GM12878 (cell line): ENCODE results near the gene PTPRC. TPM values are rescaled to one million over a fixed set of nuclear protein-coding genes. Genes with fewer than 3 reads are reported as not detected.

Experiments used
- ATAC-seq: fragments of 200-7000 bp; cut with Tn5 transposase; 3 replicates; pipeline ENCODE4 v1.9.1; 2020; ENCODE audit warnings: mild to moderate bottlenecking, moderate library complexity
- BruUV-seq: library from RNA; stranded (reverse); fragments of 400-500 nt; replicated peaks from 2 replicates; lab custom pipeline; 2021; lab: Mats Ljungman, UMichigan
- CTCF ChIA-PET: fragments of 300-600 bp; sonication (Branson Sonifier 250); formaldehyde crosslinking; extraction: SDS; loops from one replicate; lab custom pipeline; 2021; ENCODE audit warnings: inconsistent platforms; lab: Yijun Ruan, JAX
- POLR2A ChIA-PET: fragments of 350-600 bp; formaldehyde crosslinking; extraction: SDS; loops from one replicate; lab custom pipeline; 2021; ENCODE audit warnings: inconsistent platforms; lab: Charles Lee
- RAD21 ChIA-PET: fragments of 300-600 bp; sonication (Branson Sonifier 250); formaldehyde crosslinking; loops from one replicate; lab custom pipeline; 2023; ENCODE audit warnings: antibody characterized with exemption; ENCODE audit not compliant: unreplicated experiment; lab: Charles Lee
- SMC1A ChIA-PET: fragments of 300-600 bp; sonication (Branson Sonifier 250); formaldehyde crosslinking; loops from one replicate; lab custom pipeline; 2023; ENCODE audit not compliant: unreplicated experiment, uncharacterized antibody; lab: Charles Lee
- DNase-seq: peaks from one replicate; pipeline ENCODE4 v3.0.0-alpha.2; 2011; ENCODE audit warnings: low read depth, low spot score
- FAIRE-seq: peaks from 3 replicates; lab custom pipeline; 2011; peaks lifted over from hg19 to GRCh38; lab: Jason Lieb, UNC
- H2AFZ ChIP-seq: 2 replicates; pipeline ENCODE4 v1.6.0; 2011; ENCODE audit warnings: low read depth, low read length, control low read depth; ENCODE audit not compliant: control insufficient read depth
- H3K27ac ChIP-seq: 2 replicates; pipeline ENCODE4 v1.5.1; 2011; ENCODE audit warnings: control low read depth; ENCODE audit not compliant: control insufficient read depth, insufficient read depth
- H3K27me3 ChIP-seq, 2 experiments: replicated peaks in 1 of 2; 2 replicates each; pipeline versions ENCODE4 v1.6.0 to v1.6.1; 2011; ENCODE audit warnings: low read length in 1 of 2; ENCODE audit not compliant: control insufficient read depth in 2 of 2, insufficient read depth in 2 of 2
- H3K36me3 ChIP-seq, 2 experiments: 2 replicates each; pipeline ENCODE4 v1.5.1; 2011; ENCODE audit warnings: low read length in 1 of 2; ENCODE audit not compliant: control insufficient read depth in 2 of 2, insufficient read depth in 2 of 2
- H3K4me1 ChIP-seq: 2 replicates; pipeline ENCODE4 v1.6.1; 2011; ENCODE audit warnings: mild to moderate bottlenecking, low read length, moderate library complexity, mixed read lengths; ENCODE audit not compliant: control insufficient read depth, insufficient read depth
- H3K4me2 ChIP-seq: 2 replicates; pipeline ENCODE4 v1.6.0; 2011; ENCODE audit warnings: control low read depth; ENCODE audit not compliant: control insufficient read depth, insufficient read depth
- H3K4me3 ChIP-seq: fragments of 200-600 bp; sonication (generic); 2 replicates; pipeline ENCODE4 v1.5.1; 2016
- H3K79me2 ChIP-seq: 2 replicates; pipeline ENCODE4 v1.6.0; 2011; ENCODE audit warnings: low read length; ENCODE audit not compliant: control insufficient read depth, insufficient read depth
- H3K9ac ChIP-seq: 2 replicates; pipeline ENCODE4 v1.8.0; 2011; ENCODE audit warnings: low read length, control low read depth, mixed read lengths; ENCODE audit not compliant: control insufficient read depth, insufficient read depth
- H3K9me3 ChIP-seq: replicated peaks from 3 replicates; pipeline ENCODE4 v1.5.1; 2011; ENCODE audit warnings: mild to moderate bottlenecking, low read length; ENCODE audit not compliant: control insufficient read depth, insufficient read depth
- H4K20me1 ChIP-seq: 2 replicates; pipeline ENCODE4 v1.6.0; 2011; ENCODE audit not compliant: control insufficient read depth, insufficient read depth
- ETV6 ChIP-seq, 2 experiments: fragments of 450-650 bp in 1 of 2; IDR thresholded peaks in 1 of 2; conservative IDR thresholded peaks in 1 of 2; 2 replicates each; pipeline ENCODE4 v1.6.1; 2014; ENCODE audit warnings: antibody characterized with exemption in 1 of 2, borderline replicate concordance in 1 of 2, low read depth in 1 of 2, mild to moderate bottlenecking in 1 of 2, moderate library complexity in 1 of 2
- FOXM1 ChIP-seq: IDR thresholded peaks from 2 replicates; pipeline ENCODE4 v1.6.1; 2012; ENCODE audit warnings: low read depth, mild to moderate bottlenecking, inconsistent platforms, low read length, moderate library complexity
- IKZF1 ChIP-seq: fragments of 450-650 bp; conservative IDR thresholded peaks from 2 replicates; pipeline ENCODE4 v1.6.1; 2017; ENCODE audit warnings: antibody characterized with exemption, mild to moderate bottlenecking
- LARP7 ChIP-seq: fragments of 450-650 bp; IDR thresholded peaks from 2 replicates; pipeline ENCODE4 v1.6.1; 2017; ENCODE audit warnings: mild to moderate bottlenecking
- NR2C1 ChIP-seq: fragments of 450-650 bp; IDR thresholded peaks from 2 replicates; pipeline ENCODE4 v1.6.1; 2017; ENCODE audit warnings: antibody characterized with exemption, mild to moderate bottlenecking, moderate library complexity
- POLR2AphosphoS5 ChIP-seq: IDR thresholded peaks from 2 replicates; pipeline ENCODE4 v1.6.1; 2011; ENCODE audit warnings: mild to moderate bottlenecking, low read length, inconsistent platforms
- RBBP5 ChIP-seq: fragments of 200-600 bp; sonication (generic); conservative IDR thresholded peaks from 2 replicates; pipeline ENCODE4 v1.6.1; 2016
- RUNX3 ChIP-seq: IDR thresholded peaks from 2 replicates; pipeline ENCODE4 v1.6.1; 2012; ENCODE audit warnings: low read length, inconsistent platforms
- SP1 ChIP-seq: IDR thresholded peaks from one replicate; pipeline ENCODE4 v1.6.1; 2011; ENCODE audit warnings: low read depth, low read length
- SRF ChIP-seq, 2 experiments: IDR thresholded peaks; 2 replicates each; pipeline ENCODE4 v1.6.1; 2011; ENCODE audit warnings: low read depth in 2 of 2, low read length in 2 of 2, mild to moderate bottlenecking in 1 of 2, moderate library complexity in 1 of 2
- STAT3 ChIP-seq: IDR thresholded peaks from 2 replicates; pipeline ENCODE4 v1.6.1; 2011; ENCODE audit warnings: low read depth, low read length, improper control_type of control experiment
- ZBED1 ChIP-seq: IDR thresholded peaks from 2 replicates; pipeline ENCODE4 v1.6.1; 2016; ENCODE audit warnings: borderline replicate concordance
- ZNF24 ChIP-seq: fragments of 450-650 bp; IDR thresholded peaks from 2 replicates; pipeline ENCODE4 v1.6.1; 2017; ENCODE audit warnings: antibody characterized with exemption, mild to moderate bottlenecking
- WGBS: methylation state at CpG from one replicate; pipeline ENCODE4 v1.1.6; 2016; ENCODE audit warnings: low lambda C conversion rate; ENCODE audit not compliant: insufficient replicate concordance, insufficient coverage; ENCODE audit errors: missing lambda C conversion rate; 5-methylcytosine and 5-hydroxymethylcytosine counted together
- in situ Hi-C: fragments of 300-500 bp; cut with MboI; formaldehyde crosslinking; loops from 9 replicates; pipeline ENCODE4 v1.14.3; 2018; ENCODE audit warnings: mixed read lengths
- intact Hi-C: fragments of 100-400 bp; cut with micrococcal nuclease; formaldehyde crosslinking; loops from one replicate; pipeline ENCODE4 v1.14.2; 2022; ENCODE audit not compliant: unreplicated experiment
- polyA plus RNA-seq, 11 experiments: library from polyadenylated mRNA; depleted of rRNA in 4 of 11; unstranded in 6 of 11; stranded (reverse) in 5 of 11; fragments of >200 nt; fragmentation: Nextera tagmentation in 4 of 11; fragmentation: Illumina TruSeq in 1 of 11; extraction: Ambion mirVana in 4 of 11; extraction: Trizol in 1 of 11; gene quantifications; 1 replicate in 1 of 11; 2 replicates in 10 of 11; pipeline versions ENCODE4 v1.2.1 to v1.2.3, GENCODE V29; 2011 to 2016; ENCODE audit warnings: inconsistent platforms in 2 of 11, missing spikeins in 2 of 11, low read depth in 1 of 11
- total RNA-seq, 4 experiments: library from RNA; depleted of rRNA in 3 of 4; stranded (reverse); fragments of >200 nt in 3 of 4; fragmentation: Illumina TruSeq in 1 of 4; extraction: Trizol in 1 of 4; gene quantifications; 2 replicates each; pipeline versions ENCODE4 v1.2.1 to v1.2.3, GENCODE V29; 2013 to 2021
- TF ChIP-seq, protein P1 (sequence below): fragments of 450-650 bp; IDR thresholded peaks from 2 replicates; pipeline ENCODE4 v1.6.1; 2017; ENCODE audit warnings: antibody characterized with exemption, mild to moderate bottlenecking, moderate library complexity
- TF ChIP-seq, protein P2 (sequence below): IDR thresholded peaks from 2 replicates; pipeline ENCODE4 v1.6.1; 2012; ENCODE audit warnings: mild to moderate bottlenecking, low read depth, low read length
- TF ChIP-seq, protein P3 (sequence below): IDR thresholded peaks from 2 replicates; pipeline ENCODE4 v1.6.1; 2012; ENCODE audit warnings: low read depth, low read length, improper control_type of control experiment
- TF ChIP-seq, protein P4 (sequence below): IDR thresholded peaks from 2 replicates; pipeline ENCODE4 v1.6.1; 2011; ENCODE audit warnings: mild to moderate bottlenecking, low read depth, low read length, moderate library complexity; ENCODE audit not compliant: insufficient replicate concordance

Gene PTPRC
- total and polyA plus RNA-seq, 10 of the 15 experiments (the other 5 are each of a cell fraction or from before 2014, with no cell fraction given): 72.9 to 221 (median 118) TPM

DNA sequence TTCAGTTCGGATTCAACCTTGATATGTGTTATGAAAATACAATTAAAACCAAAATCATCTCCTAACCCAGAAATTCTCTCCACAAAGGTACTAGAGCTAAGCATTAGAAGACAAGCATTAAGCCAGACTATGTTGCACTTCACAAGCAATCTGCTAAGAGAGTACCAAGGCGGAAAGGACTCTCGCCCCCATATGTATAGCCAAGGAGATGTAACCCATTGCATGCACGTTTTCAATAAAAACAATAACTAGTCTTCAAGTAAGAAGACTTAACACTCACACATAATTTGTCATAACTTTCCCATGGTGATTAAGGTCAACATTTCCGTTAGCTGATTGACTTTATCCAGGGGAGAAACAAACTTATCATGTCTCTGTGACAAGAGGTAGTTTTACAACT lies 27.6 kb upstream of the PTPRC start:
- WGBS: 93% methylated on average over 5 of the region's 5 CpGs
- intact Hi-C loops (no loop called here), in situ Hi-C loops (no loop called here)
- Histone ChIP-seq H3K79me2 (no peaks in the 10 kb centered on the region), H3K9me3 (no peaks in the 10 kb centered on the region), H2AFZ (no peak overlapping the region), H3K4me3 (no peak overlapping the region), H3K4me2 (no peak overlapping the region), H4K20me1 (no peaks in the 10 kb centered on the region), H3K9ac (no peak overlapping the region), H3K27me3 (no peaks in the 10 kb centered on the region), H3K36me3 (no peaks in the 10 kb centered on the region), H3K27ac (no peak overlapping the region), H3K4me1 (no peaks in the 10 kb centered on the region)
- FAIRE-seq (no peak), ATAC-seq (no peak), DNase-seq (no peak)
- TF ChIP-seq NR2C1 (no peak), STAT3 (no peak), ZNF24 (no peak), RUNX3 (no peak), SRF (IDR thresholded peaks at IDR 0.05; ENCODE audit: low read depth in 2 of 2, low read length in 2 of 2) (no peak), POLR2AphosphoS5 (no peak), ETV6 (conservative IDR thresholded peaks at IDR 0.05 in 1 of 2, IDR thresholded peaks at IDR 0.05 in 1 of 2; ENCODE audit: borderline replicate concordance in 1 of 2, low read depth in 1 of 2) (no peak), ZBED1 (no peak), RBBP5 (no peak), SP1 (no peak), LARP7 (no peak), FOXM1 (no peak), IKZF1 (no peak)
- TF ChIP-seq, protein P1, sequence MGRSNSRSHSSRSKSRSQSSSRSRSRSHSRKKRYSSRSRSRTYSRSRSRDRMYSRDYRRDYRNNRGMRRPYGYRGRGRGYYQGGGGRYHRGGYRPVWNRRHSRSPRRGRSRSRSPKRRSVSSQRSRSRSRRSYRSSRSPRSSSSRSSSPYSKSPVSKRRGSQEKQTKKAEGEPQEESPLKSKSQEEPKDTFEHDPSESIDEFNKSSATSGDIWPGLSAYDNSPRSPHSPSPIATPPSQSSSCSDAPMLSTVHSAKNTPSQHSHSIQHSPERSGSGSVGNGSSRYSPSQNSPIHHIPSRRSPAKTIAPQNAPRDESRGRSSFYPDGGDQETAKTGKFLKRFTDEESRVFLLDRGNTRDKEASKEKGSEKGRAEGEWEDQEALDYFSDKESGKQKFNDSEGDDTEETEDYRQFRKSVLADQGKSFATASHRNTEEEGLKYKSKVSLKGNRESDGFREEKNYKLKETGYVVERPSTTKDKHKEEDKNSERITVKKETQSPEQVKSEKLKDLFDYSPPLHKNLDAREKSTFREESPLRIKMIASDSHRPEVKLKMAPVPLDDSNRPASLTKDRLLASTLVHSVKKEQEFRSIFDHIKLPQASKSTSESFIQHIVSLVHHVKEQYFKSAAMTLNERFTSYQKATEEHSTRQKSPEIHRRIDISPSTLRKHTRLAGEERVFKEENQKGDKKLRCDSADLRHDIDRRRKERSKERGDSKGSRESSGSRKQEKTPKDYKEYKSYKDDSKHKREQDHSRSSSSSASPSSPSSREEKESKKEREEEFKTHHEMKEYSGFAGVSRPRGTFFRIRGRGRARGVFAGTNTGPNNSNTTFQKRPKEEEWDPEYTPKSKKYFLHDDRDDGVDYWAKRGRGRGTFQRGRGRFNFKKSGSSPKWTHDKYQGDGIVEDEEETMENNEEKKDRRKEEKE: no peak
- TF ChIP-seq, protein P2, sequence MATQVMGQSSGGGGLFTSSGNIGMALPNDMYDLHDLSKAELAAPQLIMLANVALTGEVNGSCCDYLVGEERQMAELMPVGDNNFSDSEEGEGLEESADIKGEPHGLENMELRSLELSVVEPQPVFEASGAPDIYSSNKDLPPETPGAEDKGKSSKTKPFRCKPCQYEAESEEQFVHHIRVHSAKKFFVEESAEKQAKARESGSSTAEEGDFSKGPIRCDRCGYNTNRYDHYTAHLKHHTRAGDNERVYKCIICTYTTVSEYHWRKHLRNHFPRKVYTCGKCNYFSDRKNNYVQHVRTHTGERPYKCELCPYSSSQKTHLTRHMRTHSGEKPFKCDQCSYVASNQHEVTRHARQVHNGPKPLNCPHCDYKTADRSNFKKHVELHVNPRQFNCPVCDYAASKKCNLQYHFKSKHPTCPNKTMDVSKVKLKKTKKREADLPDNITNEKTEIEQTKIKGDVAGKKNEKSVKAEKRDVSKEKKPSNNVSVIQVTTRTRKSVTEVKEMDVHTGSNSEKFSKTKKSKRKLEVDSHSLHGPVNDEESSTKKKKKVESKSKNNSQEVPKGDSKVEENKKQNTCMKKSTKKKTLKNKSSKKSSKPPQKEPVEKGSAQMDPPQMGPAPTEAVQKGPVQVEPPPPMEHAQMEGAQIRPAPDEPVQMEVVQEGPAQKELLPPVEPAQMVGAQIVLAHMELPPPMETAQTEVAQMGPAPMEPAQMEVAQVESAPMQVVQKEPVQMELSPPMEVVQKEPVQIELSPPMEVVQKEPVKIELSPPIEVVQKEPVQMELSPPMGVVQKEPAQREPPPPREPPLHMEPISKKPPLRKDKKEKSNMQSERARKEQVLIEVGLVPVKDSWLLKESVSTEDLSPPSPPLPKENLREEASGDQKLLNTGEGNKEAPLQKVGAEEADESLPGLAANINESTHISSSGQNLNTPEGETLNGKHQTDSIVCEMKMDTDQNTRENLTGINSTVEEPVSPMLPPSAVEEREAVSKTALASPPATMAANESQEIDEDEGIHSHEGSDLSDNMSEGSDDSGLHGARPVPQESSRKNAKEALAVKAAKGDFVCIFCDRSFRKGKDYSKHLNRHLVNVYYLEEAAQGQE: no peak
- TF ChIP-seq, protein P3, sequence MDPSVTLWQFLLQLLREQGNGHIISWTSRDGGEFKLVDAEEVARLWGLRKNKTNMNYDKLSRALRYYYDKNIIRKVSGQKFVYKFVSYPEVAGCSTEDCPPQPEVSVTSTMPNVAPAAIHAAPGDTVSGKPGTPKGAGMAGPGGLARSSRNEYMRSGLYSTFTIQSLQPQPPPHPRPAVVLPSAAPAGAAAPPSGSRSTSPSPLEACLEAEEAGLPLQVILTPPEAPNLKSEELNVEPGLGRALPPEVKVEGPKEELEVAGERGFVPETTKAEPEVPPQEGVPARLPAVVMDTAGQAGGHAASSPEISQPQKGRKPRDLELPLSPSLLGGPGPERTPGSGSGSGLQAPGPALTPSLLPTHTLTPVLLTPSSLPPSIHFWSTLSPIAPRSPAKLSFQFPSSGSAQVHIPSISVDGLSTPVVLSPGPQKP: no peak
- TF ChIP-seq, protein P4, sequence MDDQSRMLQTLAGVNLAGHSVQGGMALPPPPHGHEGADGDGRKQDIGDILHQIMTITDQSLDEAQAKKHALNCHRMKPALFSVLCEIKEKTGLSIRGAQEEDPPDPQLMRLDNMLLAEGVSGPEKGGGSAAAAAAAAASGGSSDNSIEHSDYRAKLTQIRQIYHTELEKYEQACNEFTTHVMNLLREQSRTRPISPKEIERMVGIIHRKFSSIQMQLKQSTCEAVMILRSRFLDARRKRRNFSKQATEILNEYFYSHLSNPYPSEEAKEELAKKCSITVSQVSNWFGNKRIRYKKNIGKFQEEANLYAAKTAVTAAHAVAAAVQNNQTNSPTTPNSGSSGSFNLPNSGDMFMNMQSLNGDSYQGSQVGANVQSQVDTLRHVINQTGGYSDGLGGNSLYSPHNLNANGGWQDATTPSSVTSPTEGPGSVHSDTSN: no peak
- ChIA-PET SMC1A (interaction anchor here (1.2 to 10.1 kb wide), 8 partner anchors 8 to 115 kb away, joined by 3 to 183 read pairs (median 4); no protein-coding TSS in a partner anchor), CTCF (interaction anchor here (1.0 to 2.5 kb wide), 3 partner anchors 9 to 25 kb away, joined by 3 to 14 read pairs (median 3); no protein-coding TSS in a partner anchor), RAD21 (interaction anchor here (0.8 to 2.8 kb wide), 3 partner anchors 10 to 72 kb away, joined by 3 to 32 read pairs (median 6); no protein-coding TSS in a partner anchor), POLR2A (interaction anchor here (1.1 to 1.6 kb wide), 2 partner anchors 8 to 13 kb away, joined by 4 to 5 read pairs; no protein-coding TSS in a partner anchor)
- BruUV-seq: no TSS peak
